DOHH2 (cell line): ENCODE data around the gene MSX1.

Experiments used
- EZH2phosphoT487 ChIP-seq: fragments of 200-600 bp; sonication (generic); IDR thresholded peaks from 2 replicates; pipeline ENCODE4 v1.6.1; 2017; ENCODE audit warnings: borderline replicate concordance, mild to moderate bottlenecking, antibody characterized with exemption, low read length, moderate library complexity, mixed read lengths
- TF ChIP-seq, protein P1 (sequence below): fragments of 200-600 bp; sonication (generic); IDR thresholded peaks from one replicate; pipeline ENCODE4 v1.5.1; 2014; ENCODE audit warnings: antibody characterized with exemption, mild to moderate bottlenecking, low read depth, low read length; ENCODE audit not compliant: poor library complexity, severe bottlenecking

DNA sequence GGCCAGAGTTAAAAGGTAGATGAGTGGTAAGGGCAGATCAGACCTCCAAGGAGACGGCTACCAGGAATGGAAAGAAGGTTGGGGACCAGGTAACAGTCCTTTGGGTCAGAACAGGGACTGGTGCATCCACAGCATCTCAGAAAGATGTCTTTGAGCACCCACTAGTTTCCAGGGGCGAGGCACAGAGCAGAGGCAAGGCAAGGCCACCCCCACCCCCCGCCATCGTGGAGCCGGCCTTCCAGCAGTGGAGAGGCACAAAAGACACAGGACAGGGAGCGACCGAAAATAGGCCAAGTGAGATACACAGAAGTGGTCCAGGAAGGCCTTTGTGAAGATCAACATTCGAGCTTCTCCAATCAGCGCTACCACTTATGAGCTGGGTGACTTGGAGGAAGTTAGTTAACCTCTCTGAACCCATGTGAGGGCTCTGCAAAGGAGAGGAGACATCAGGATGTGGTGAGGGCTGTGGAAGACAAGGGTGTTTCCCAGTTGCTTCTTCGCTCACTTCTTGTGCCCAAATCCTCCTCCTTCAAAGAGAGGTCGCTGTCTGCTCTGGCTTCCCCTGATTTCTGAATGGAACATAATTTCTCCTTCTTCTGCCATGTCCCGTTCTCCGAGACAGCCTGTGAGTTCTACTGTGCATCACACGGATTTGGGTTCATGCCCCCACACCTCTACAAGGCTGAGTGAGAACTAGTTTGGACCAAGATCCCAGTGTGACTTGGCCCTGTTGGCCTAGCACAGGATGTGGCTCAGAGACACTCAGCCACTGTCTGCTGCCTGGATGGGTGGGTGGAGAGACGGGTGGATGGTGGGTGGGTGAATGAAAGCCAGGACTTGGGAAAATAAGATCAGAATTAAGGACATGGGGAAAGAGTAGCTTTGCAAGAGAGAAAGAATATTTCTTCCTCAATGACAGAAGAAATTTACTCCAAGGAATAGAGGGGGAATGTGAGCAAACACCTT is 16.7 kb upstream of the MSX1 start:
- TF ChIP-seq, protein P1, sequence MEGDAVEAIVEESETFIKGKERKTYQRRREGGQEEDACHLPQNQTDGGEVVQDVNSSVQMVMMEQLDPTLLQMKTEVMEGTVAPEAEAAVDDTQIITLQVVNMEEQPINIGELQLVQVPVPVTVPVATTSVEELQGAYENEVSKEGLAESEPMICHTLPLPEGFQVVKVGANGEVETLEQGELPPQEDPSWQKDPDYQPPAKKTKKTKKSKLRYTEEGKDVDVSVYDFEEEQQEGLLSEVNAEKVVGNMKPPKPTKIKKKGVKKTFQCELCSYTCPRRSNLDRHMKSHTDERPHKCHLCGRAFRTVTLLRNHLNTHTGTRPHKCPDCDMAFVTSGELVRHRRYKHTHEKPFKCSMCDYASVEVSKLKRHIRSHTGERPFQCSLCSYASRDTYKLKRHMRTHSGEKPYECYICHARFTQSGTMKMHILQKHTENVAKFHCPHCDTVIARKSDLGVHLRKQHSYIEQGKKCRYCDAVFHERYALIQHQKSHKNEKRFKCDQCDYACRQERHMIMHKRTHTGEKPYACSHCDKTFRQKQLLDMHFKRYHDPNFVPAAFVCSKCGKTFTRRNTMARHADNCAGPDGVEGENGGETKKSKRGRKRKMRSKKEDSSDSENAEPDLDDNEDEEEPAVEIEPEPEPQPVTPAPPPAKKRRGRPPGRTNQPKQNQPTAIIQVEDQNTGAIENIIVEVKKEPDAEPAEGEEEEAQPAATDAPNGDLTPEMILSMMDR = no peak
- no peak for TF ChIP-seq EZH2phosphoT487
